ENCODE results near the gene SIGLEC1.

DNA sequence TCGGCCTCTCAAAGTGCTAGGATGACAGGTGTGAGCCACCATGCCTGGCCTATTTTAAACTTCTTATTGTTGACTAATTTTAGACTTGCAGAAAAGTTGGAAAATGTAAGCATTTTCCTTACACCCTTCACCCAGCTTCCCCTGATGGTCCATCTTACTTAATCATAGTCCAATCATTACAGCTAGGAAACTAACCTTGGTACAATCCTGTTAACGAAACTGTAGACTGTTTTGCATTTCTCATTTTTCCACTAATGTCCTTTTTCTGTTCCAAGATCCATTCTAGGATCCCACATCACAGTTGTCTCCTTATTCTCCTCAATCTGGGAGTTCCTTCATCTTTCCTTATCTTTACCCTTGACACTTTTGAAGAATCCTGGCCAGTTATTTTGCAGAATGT is 48.5 kb downstream of the SIGLEC1 start:
- TF ChIP-seq, protein P1, sequence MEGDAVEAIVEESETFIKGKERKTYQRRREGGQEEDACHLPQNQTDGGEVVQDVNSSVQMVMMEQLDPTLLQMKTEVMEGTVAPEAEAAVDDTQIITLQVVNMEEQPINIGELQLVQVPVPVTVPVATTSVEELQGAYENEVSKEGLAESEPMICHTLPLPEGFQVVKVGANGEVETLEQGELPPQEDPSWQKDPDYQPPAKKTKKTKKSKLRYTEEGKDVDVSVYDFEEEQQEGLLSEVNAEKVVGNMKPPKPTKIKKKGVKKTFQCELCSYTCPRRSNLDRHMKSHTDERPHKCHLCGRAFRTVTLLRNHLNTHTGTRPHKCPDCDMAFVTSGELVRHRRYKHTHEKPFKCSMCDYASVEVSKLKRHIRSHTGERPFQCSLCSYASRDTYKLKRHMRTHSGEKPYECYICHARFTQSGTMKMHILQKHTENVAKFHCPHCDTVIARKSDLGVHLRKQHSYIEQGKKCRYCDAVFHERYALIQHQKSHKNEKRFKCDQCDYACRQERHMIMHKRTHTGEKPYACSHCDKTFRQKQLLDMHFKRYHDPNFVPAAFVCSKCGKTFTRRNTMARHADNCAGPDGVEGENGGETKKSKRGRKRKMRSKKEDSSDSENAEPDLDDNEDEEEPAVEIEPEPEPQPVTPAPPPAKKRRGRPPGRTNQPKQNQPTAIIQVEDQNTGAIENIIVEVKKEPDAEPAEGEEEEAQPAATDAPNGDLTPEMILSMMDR (conservative IDR thresholded peaks at IDR 0.05; ENCODE audit: low read depth in 2 of 2) = no peak
- TF ChIP-seq, protein P2, sequence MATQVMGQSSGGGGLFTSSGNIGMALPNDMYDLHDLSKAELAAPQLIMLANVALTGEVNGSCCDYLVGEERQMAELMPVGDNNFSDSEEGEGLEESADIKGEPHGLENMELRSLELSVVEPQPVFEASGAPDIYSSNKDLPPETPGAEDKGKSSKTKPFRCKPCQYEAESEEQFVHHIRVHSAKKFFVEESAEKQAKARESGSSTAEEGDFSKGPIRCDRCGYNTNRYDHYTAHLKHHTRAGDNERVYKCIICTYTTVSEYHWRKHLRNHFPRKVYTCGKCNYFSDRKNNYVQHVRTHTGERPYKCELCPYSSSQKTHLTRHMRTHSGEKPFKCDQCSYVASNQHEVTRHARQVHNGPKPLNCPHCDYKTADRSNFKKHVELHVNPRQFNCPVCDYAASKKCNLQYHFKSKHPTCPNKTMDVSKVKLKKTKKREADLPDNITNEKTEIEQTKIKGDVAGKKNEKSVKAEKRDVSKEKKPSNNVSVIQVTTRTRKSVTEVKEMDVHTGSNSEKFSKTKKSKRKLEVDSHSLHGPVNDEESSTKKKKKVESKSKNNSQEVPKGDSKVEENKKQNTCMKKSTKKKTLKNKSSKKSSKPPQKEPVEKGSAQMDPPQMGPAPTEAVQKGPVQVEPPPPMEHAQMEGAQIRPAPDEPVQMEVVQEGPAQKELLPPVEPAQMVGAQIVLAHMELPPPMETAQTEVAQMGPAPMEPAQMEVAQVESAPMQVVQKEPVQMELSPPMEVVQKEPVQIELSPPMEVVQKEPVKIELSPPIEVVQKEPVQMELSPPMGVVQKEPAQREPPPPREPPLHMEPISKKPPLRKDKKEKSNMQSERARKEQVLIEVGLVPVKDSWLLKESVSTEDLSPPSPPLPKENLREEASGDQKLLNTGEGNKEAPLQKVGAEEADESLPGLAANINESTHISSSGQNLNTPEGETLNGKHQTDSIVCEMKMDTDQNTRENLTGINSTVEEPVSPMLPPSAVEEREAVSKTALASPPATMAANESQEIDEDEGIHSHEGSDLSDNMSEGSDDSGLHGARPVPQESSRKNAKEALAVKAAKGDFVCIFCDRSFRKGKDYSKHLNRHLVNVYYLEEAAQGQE (IDR thresholded peaks at IDR 0.05; ENCODE audit: unreplicated experiment) = no peak
- no peak for TF ChIP-seq EZH2 (IDR thresholded peaks at IDR 0.05; ENCODE audit: low read depth, unreplicated experiment)
- no peak for TF ChIP-seq CREB1 (CRISPR knock-in tag; IDR thresholded peaks at IDR 0.05; ENCODE audit: low read depth)
